H1 (cell line): ENCODE measurements around the gene FAM43B. TPM values are rescaled to one million over a fixed set of nuclear protein-coding genes. Genes with fewer than 3 reads are reported as not detected.

Experiments
- CTCF ChIA-PET: fragments of 300-600 bp; sonication (Branson Sonifier 250); formaldehyde crosslinking; loops from one replicate; lab custom pipeline; 2021; ENCODE audit not compliant: partially characterized antibody; lab: Charles Lee
- POLR2A ChIA-PET: fragments of 300-600 bp; sonication (Branson Sonifier 250); formaldehyde crosslinking; loops from one replicate; lab custom pipeline; 2021; ENCODE audit warnings: inconsistent platforms; ENCODE audit not compliant: partially characterized antibody; lab: Charles Lee
- DNase-seq, 2 experiments: peaks; one replicate each; pipeline versions ENCODE4 v3.0.0 to v3.0.0-alpha.2; 2010 to 2022; ENCODE audit warnings: low spot score in 2 of 2, low read depth in 1 of 2, mixed read lengths in 1 of 2
- FAIRE-seq: peaks from 2 replicates; lab custom pipeline; 2011; peaks lifted over from hg19 to GRCh38; lab: Jason Lieb, UNC
- H2AFZ ChIP-seq: 2 replicates; pipeline ENCODE4 v1.8.1; 2012; ENCODE audit warnings: low read length, inconsistent platforms
- H2AK5ac ChIP-seq: 2 replicates; pipeline ENCODE4 v1.6.1; 2013; ENCODE audit warnings: low read depth, low read length
- H2BK120ac ChIP-seq: replicated peaks from 2 replicates; pipeline ENCODE3; 2013; ENCODE audit warnings: low read depth, low read length, inconsistent platforms
- H2BK12ac ChIP-seq: 2 replicates; pipeline ENCODE4 v1.6.1; 2013; ENCODE audit warnings: low read depth, low read length
- H2BK15ac ChIP-seq: 2 replicates; pipeline ENCODE4 v1.6.1; 2013; ENCODE audit warnings: low read length
- H2BK20ac ChIP-seq: 2 replicates; pipeline ENCODE4 v1.6.1; 2013; ENCODE audit warnings: low read length
- H2BK5ac ChIP-seq: 2 replicates; pipeline ENCODE4 v1.6.1; 2013; ENCODE audit warnings: low read depth, low read length
- H3K14ac ChIP-seq: 2 replicates; pipeline ENCODE4 v1.6.1; 2013; ENCODE audit warnings: inconsistent platforms; ENCODE audit not compliant: insufficient read length
- H3K18ac ChIP-seq: 2 replicates; pipeline ENCODE4 v1.6.1; 2013; ENCODE audit warnings: low read length; ENCODE audit errors: extremely low read depth
- H3K23ac ChIP-seq: 2 replicates; pipeline ENCODE4 v1.6.1; 2013; ENCODE audit warnings: inconsistent platforms; ENCODE audit not compliant: insufficient read length
- H3K23me2 ChIP-seq: 2 replicates; pipeline ENCODE4 v1.6.1; 2013; ENCODE audit warnings: low read depth, low read length
- H3K27ac ChIP-seq: 2 replicates; pipeline ENCODE4 v1.6.1; 2011; ENCODE audit warnings: low read depth, low read length, inconsistent platforms
- H3K27me3 ChIP-seq, 4 experiments: replicated peaks in 1 of 4; 1 replicate in 1 of 4; 2 replicates in 3 of 4; pipeline versions ENCODE4 v1.6.1 to v1.8.1; 2011 to 2013; ENCODE audit warnings: low read length in 3 of 4, mild to moderate bottlenecking in 3 of 4, inconsistent platforms in 2 of 4, mixed read lengths in 2 of 4, moderate library complexity in 1 of 4; ENCODE audit not compliant: control insufficient read depth in 3 of 4, insufficient read depth in 3 of 4; ENCODE audit errors: extremely low read depth in 1 of 4
- H3K36me3 ChIP-seq, 4 experiments: 2 replicates each; pipeline versions ENCODE4 v1.6.1 to v1.8.1; 2011 to 2013; ENCODE audit warnings: mild to moderate bottlenecking in 4 of 4, low read length in 3 of 4, moderate library complexity in 2 of 4, control low read depth in 1 of 4, inconsistent platforms in 1 of 4; ENCODE audit not compliant: insufficient read depth in 4 of 4, control insufficient read depth in 2 of 4
- H3K4ac ChIP-seq: replicated peaks from 2 replicates; pipeline ENCODE3; 2013; ENCODE audit warnings: low read length, low read depth, mixed read lengths, inconsistent platforms; ENCODE audit not compliant: insufficient read length
- H3K4me1 ChIP-seq, 4 experiments: replicated peaks in 1 of 4; 1 replicate in 1 of 4; 2 replicates in 3 of 4; pipeline versions ENCODE4 v1.6.1 to v1.8.1; 2011 to 2013; ENCODE audit warnings: low read length in 3 of 4, inconsistent platforms in 2 of 4, mixed read lengths in 1 of 4; ENCODE audit not compliant: insufficient read depth in 4 of 4, control insufficient read depth in 3 of 4
- H3K4me2 ChIP-seq, 2 experiments: 2 replicates each; pipeline versions ENCODE4 v1.6.1 to v1.8.1; 2011 to 2013; ENCODE audit warnings: low read depth in 2 of 2, low read length in 2 of 2, control low read depth in 1 of 2, inconsistent platforms in 1 of 2, mild to moderate bottlenecking in 1 of 2; ENCODE audit not compliant: insufficient read depth in 1 of 2
- H3K4me3 ChIP-seq, 4 experiments: fragments of 200-600, 300-600 bp in 1 of 4; sonication (generic), shearing (Covaris generic), sonication (Bioruptor Twin) in 1 of 4; 2 replicates each; pipeline versions ENCODE4 v1.5.1 to v1.8.1; 2011 to 2016; ENCODE audit warnings: low read length in 4 of 4, low read depth in 3 of 4, control low read depth in 2 of 4, inconsistent platforms in 2 of 4, mild to moderate bottlenecking in 2 of 4, mixed read lengths in 1 of 4, moderate library complexity in 1 of 4; ENCODE audit not compliant: insufficient read depth in 2 of 4; ENCODE audit errors: extremely low read depth in 1 of 4
- H3K56ac ChIP-seq: replicated peaks from 2 replicates; pipeline ENCODE3; 2013; ENCODE audit warnings: low read depth, mild to moderate bottlenecking, mixed read lengths, low read length, inconsistent platforms; ENCODE audit not compliant: insufficient read length
- H3K79me1 ChIP-seq: 2 replicates; pipeline ENCODE4 v1.6.1; 2013; ENCODE audit warnings: low read depth, low read length, control low read depth
- H3K79me2 ChIP-seq, 2 experiments: 2 replicates each; pipeline versions ENCODE4 v1.6.1 to v1.8.1; 2012 to 2013; ENCODE audit warnings: low read length in 2 of 2, mild to moderate bottlenecking in 2 of 2, inconsistent platforms in 1 of 2; ENCODE audit not compliant: insufficient read depth in 2 of 2, control insufficient read depth in 1 of 2
- H3K9ac ChIP-seq, 4 experiments: replicated peaks in 1 of 4; 1 replicate in 1 of 4; 2 replicates in 3 of 4; pipeline versions ENCODE4 v1.6.1 to v1.8.1; 2011 to 2013; ENCODE audit warnings: low read depth in 3 of 4, low read length in 3 of 4, control low read depth in 2 of 4, mild to moderate bottlenecking in 2 of 4, moderate library complexity in 2 of 4, inconsistent platforms in 1 of 4; ENCODE audit errors: extremely low read depth in 1 of 4
- H3K9me3 ChIP-seq, 2 experiments: 2 replicates each; pipeline versions ENCODE4 v1.6.1 to v1.8.1; 2012 to 2013; ENCODE audit warnings: mild to moderate bottlenecking in 2 of 2, moderate library complexity in 2 of 2, control low read depth in 1 of 2, inconsistent platforms in 1 of 2, low read depth in 1 of 2, low read length in 1 of 2, mixed read lengths in 1 of 2; ENCODE audit not compliant: insufficient read depth in 2 of 2
- H4K20me1 ChIP-seq, 2 experiments: replicated peaks in 1 of 2; 2 replicates each; pipeline versions ENCODE3 to v1.8.1; 2011 to 2013; ENCODE audit warnings: inconsistent platforms in 2 of 2, low read length in 2 of 2, mild to moderate bottlenecking in 1 of 2; ENCODE audit not compliant: insufficient read depth in 2 of 2, control insufficient read depth in 1 of 2
- H4K5ac ChIP-seq: 2 replicates; pipeline ENCODE4 v1.6.1; 2013; ENCODE audit warnings: low read length, low read depth, mixed read lengths, inconsistent platforms; ENCODE audit not compliant: insufficient read length
- H4K8ac ChIP-seq: 2 replicates; pipeline ENCODE4 v1.8.0; 2013; ENCODE audit warnings: mild to moderate bottlenecking, moderate library complexity, low read length, inconsistent platforms; ENCODE audit not compliant: insufficient read depth; ENCODE audit errors: extremely low read depth
- H4K91ac ChIP-seq: replicated peaks from 2 replicates; pipeline ENCODE3; 2013; ENCODE audit warnings: low read length, mixed read lengths, inconsistent platforms; ENCODE audit not compliant: insufficient read length
- CBX8 ChIP-seq: fragments of 300-800, 300-1000 bp; sonication (generic); IDR thresholded peaks from 2 replicates; pipeline ENCODE4 v1.7.1; 2016; ENCODE audit warnings: low read depth, low read length, borderline replicate concordance
- KDM1A ChIP-seq: fragments of 200-600, 300-600 bp; sonication (generic); IDR thresholded peaks from 2 replicates; pipeline ENCODE4 v1.7.1; 2016; ENCODE audit warnings: mild to moderate bottlenecking, low read length, borderline replicate concordance
- WGBS, 2 experiments: shearing (Covaris generic) in 1 of 2; methylation state at CpG; one replicate each; pipeline versions ENCODE4 v1.1.6 to v1.1.7; 2013 to 2015; ENCODE audit warnings: low lambda C conversion rate in 2 of 2, mixed read lengths in 2 of 2, inconsistent platforms in 1 of 2, low coverage in 1 of 2, missing lambda C conversion rate in 1 of 2; ENCODE audit not compliant: insufficient replicate concordance in 2 of 2, insufficient coverage in 1 of 2, insufficient read length in 1 of 2; ENCODE audit errors: extremely low coverage in 1 of 2, missing lambda C conversion rate in 1 of 2; 5-methylcytosine and 5-hydroxymethylcytosine counted together
- polyA plus RNA-seq, 7 experiments: library from polyadenylated mRNA; depleted of rRNA in 3 of 7; stranded (reverse) in 5 of 7; unstranded in 2 of 7; fragments of >200 nt in 5 of 7; fragments of 200-250 nt in 2 of 7; gene quantifications; 1 replicate in 5 of 7; 2 replicates in 1 of 7; 4 replicates in 1 of 7; pipeline versions ENCODE4 v1.2.1 to v1.2.3, GENCODE V29; 2011 to 2013; ENCODE audit warnings: missing spikeins in 2 of 7, mixed read lengths in 2 of 7
- total RNA-seq: library from RNA; stranded (reverse); fragmentation: NEBNext Ultra II Directional; extraction: Animal tissue kit (Norgen Biotek cat#: 25700); gene quantifications from 2 replicates; pipeline ENCODE4 v1.2.1, GENCODE V29; 2021

FAM43B gene
- total and polyA plus RNA-seq, 2 of the 8 experiments (the other 6 are each of a cell fraction or from before 2014, with no cell fraction given) = 0.88 to 2.2 TPM

DNA sequence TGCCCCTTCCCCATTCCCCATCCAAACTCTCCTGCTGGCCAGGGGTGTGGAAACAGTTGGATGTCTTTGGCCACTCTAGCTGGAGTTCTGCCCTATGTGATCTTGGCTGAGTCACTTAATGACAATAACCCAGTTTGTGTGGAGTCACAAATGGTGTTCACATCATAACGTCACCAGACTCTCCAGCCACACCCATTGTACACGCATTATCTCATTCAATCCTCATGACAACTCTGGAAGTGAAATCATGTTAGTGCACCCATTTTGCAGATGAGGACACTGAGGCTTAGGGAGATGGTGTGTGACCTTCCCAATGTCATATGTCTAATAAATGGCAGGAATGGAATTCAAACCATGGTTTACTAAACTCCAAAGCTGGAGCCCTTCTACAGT lies 35.3 kb downstream of the FAM43B start:
- DNase-seq (no peak), FAIRE-seq (no peak)
- H4K5ac ChIP-seq = no peak overlapping the region
- peaks cover 0 to 16% (median 12%) of the 10 kb centered on the region in 4 experiments; a peak in 5 of 7 replicates for H3K4me1 ChIP-seq
- no peak overlapping the region for H3K23ac ChIP-seq
- WGBS, 2 experiments = 88% methylated on average over 2 of the region's 2 CpGs; no CpG with 5 or more reads in 1 of the 2 experiments
- no peak overlapping the region for H2BK12ac ChIP-seq
- no peaks in the 10 kb centered on the region for H3K23me2 ChIP-seq
- no peak overlapping the region for H3K14ac ChIP-seq
- no peak overlapping the region for H2BK5ac ChIP-seq
- H2AK5ac ChIP-seq = no peak overlapping the region
- no peaks in the 10 kb centered on the region for H3K27me3 ChIP-seq
- no peak overlapping the region for H3K4ac ChIP-seq
- no peak overlapping the region for H3K56ac ChIP-seq
- ChIA-PET POLR2A (interaction anchor here (1.1 to 1.6 kb wide), 2 partner anchors 22 to 45 kb away, joined by 3 to 4 read pairs; no protein-coding TSS in a partner anchor), CTCF (interaction anchor here (1.0 to 3.4 kb wide), 6 partner anchors 12 to 52 kb away, joined by 3 to 28 read pairs (median 5); partner anchors contain the start of genes FAM43B and PINK1)
- H3K27ac ChIP-seq = no peak overlapping the region
- no peak overlapping the region for H3K4me3 ChIP-seq
- H3K9me3 ChIP-seq = no peaks in the 10 kb centered on the region
- H4K91ac ChIP-seq = no peak overlapping the region
- no peak overlapping the region for H2BK120ac ChIP-seq
- H2AFZ ChIP-seq = no peak overlapping the region
- no peak overlapping the region for H3K18ac ChIP-seq
- H4K20me1 ChIP-seq = no peaks in the 10 kb centered on the region
- no peak overlapping the region for H2BK20ac ChIP-seq
- no peak overlapping the region for H2BK15ac ChIP-seq
- H4K8ac ChIP-seq = no peak overlapping the region
- TF ChIP-seq KDM1A (peak; percentile 62; the same call in 1 of the 2 replicates), CBX8 (no peak)
- no peaks in the 10 kb centered on the region for H3K36me3 ChIP-seq
- H3K9ac ChIP-seq = no peak overlapping the region
- no peaks in the 10 kb centered on the region for H3K79me2 ChIP-seq
- no peaks in the 10 kb centered on the region for H3K79me1 ChIP-seq
- no peak overlapping the region for H3K4me2 ChIP-seq
